HepG2 (cell line): ENCODE results near the gene PKNOX2. TPM values are rescaled to one million over a fixed set of nuclear protein-coding genes. Genes with fewer than 3 reads are reported as not detected.

Experiments
- ATAC-seq: fragments of 200-7000 bp; cut with Tn5 transposase; 3 replicates; pipeline ENCODE4 v1.9.1; 2020; ENCODE audit warnings: mild to moderate bottlenecking, moderate library complexity
- BruUV-seq: library from RNA; stranded (reverse); fragments of 400-500 nt; replicated peaks from 2 replicates; lab custom pipeline; 2021; lab: Mats Ljungman, UMichigan
- CTCF ChIA-PET: fragments of 300-600 bp; formaldehyde crosslinking; extraction: SDS; loops from one replicate; lab custom pipeline; 2021; ENCODE audit warnings: low total read pairs, inconsistent platforms, low intra/inter-chr PET ratio; lab: Yijun Ruan, JAX
- POLR2A ChIA-PET: fragments of 350-600 bp; sonication (Branson Sonifier 250); formaldehyde crosslinking; loops from one replicate; lab custom pipeline; 2020; ENCODE audit warnings: antibody characterized with exemption, inconsistent platforms; lab: Yijun Ruan, JAX
- DNase-seq: peaks from one replicate; pipeline ENCODE4 v3.0.0-alpha.2; 2015; ENCODE audit warnings: low spot score
- FAIRE-seq: peaks from 3 replicates; lab custom pipeline; 2011; peaks lifted over from hg19 to GRCh38; lab: Jason Lieb, UNC
- H2AFZ ChIP-seq: one replicate; pipeline ENCODE4 v1.6.1; 2011; ENCODE audit warnings: low read length, inconsistent platforms
- H3K27ac ChIP-seq: fragments of 300-600 bp; 3 replicates; pipeline ENCODE4 v1.8.0; 2011; ENCODE audit warnings: mixed run types, mild to moderate bottlenecking, mixed read lengths, low read length, inconsistent platforms; ENCODE audit not compliant: insufficient read depth; ENCODE audit errors: extremely low read length
- H3K27me3 ChIP-seq, 2 experiments: fragments of 200-600 bp in 1 of 2; 2 replicates in 1 of 2; 3 replicates in 1 of 2; pipeline versions ENCODE4 v1.6.0 to v1.8.0; 2011; ENCODE audit warnings: low read length in 2 of 2, mild to moderate bottlenecking in 2 of 2, moderate library complexity in 2 of 2, inconsistent platforms in 1 of 2; ENCODE audit not compliant: insufficient read depth in 2 of 2, control insufficient read depth in 1 of 2
- H3K36me3 ChIP-seq, 2 experiments: fragments of 200-600 bp in 1 of 2; replicated peaks in 1 of 2; 2 replicates in 1 of 2; 3 replicates in 1 of 2; pipeline versions ENCODE4 v1.5.1 to v1.8.0; 2011; ENCODE audit warnings: low read length in 2 of 2, inconsistent platforms in 1 of 2; ENCODE audit not compliant: insufficient read depth in 2 of 2, control insufficient read depth in 1 of 2
- H3K4me1 ChIP-seq: 2 replicates; pipeline ENCODE4 v1.5.1; 2012; ENCODE audit warnings: low read length, inconsistent platforms; ENCODE audit not compliant: insufficient read depth
- H3K4me2 ChIP-seq: 2 replicates; pipeline ENCODE4 v1.6.0; 2011; ENCODE audit warnings: low read depth, low read length, inconsistent platforms
- H3K4me3 ChIP-seq, 3 experiments: fragments of 200-600 bp in 1 of 3; sonication (generic), shearing (Covaris generic) in 1 of 3; replicated peaks in 1 of 3; 2 replicates each; pipeline ENCODE4 v1.5.1; 2011 to 2016; ENCODE audit warnings: low read length in 3 of 3, inconsistent platforms in 2 of 3, low read depth in 2 of 3, mild to moderate bottlenecking in 2 of 3, control low read depth in 1 of 3, mixed read lengths in 1 of 3; ENCODE audit not compliant: insufficient read depth in 1 of 3
- H3K79me2 ChIP-seq: one replicate; pipeline ENCODE4 v1.6.1; 2011; ENCODE audit warnings: low read length, inconsistent platforms; ENCODE audit not compliant: insufficient read depth
- H3K9ac ChIP-seq: 2 replicates; pipeline ENCODE4 v1.6.0; 2011; ENCODE audit warnings: mild to moderate bottlenecking, low read depth, low read length, inconsistent platforms; ENCODE audit not compliant: insufficient read depth
- H3K9me3 ChIP-seq: 2 replicates; pipeline ENCODE4 v1.5.1; 2012; ENCODE audit warnings: mild to moderate bottlenecking, low read length
- H4K20me1 ChIP-seq: 2 replicates; pipeline ENCODE4 v1.6.0; 2011; ENCODE audit warnings: inconsistent platforms, mild to moderate bottlenecking, low read length, moderate library complexity; ENCODE audit not compliant: insufficient read depth
- ADNP ChIP-seq: sonication (generic); formaldehyde crosslinking; IDR thresholded peaks from 2 replicates; pipeline ENCODE4 v1.4.0; 2020; ENCODE audit warnings: missing genetic modification reagents
- AGO2 ChIP-seq: fragments of 200-400 bp; formaldehyde crosslinking; optimal IDR thresholded peaks from 2 replicates; pipeline ENCODE3; 2017; ENCODE audit warnings: mild to moderate bottlenecking, low read depth, low read length, moderate library complexity
- BCL3 ChIP-seq: sonication (generic); formaldehyde crosslinking; IDR thresholded peaks from 2 replicates; pipeline ENCODE4 v1.5.1; 2020; ENCODE audit warnings: mild to moderate bottlenecking, missing genetic modification reagents, moderate library complexity
- CENPT ChIP-seq: sonication (generic); formaldehyde crosslinking; IDR thresholded peaks from 2 replicates; pipeline ENCODE4 v1.8.0; 2022; ENCODE audit warnings: low read depth, mild to moderate bottlenecking, moderate library complexity, missing genetic modification reagents
- GMEB1 ChIP-seq: sonication (generic); formaldehyde crosslinking; IDR thresholded peaks from 2 replicates; pipeline ENCODE4 v1.5.1; 2020; ENCODE audit warnings: missing genetic modification reagents, mild to moderate bottlenecking, borderline replicate concordance
- GTF3A ChIP-seq: sonication (generic); formaldehyde crosslinking; conservative IDR thresholded peaks from 2 replicates; pipeline ENCODE4 v1.4.0; 2020; ENCODE audit warnings: mild to moderate bottlenecking, missing genetic modification reagents
- HNRNPLL ChIP-seq: fragments of 200-400 bp; formaldehyde crosslinking; IDR thresholded peaks from 2 replicates; pipeline ENCODE4 v1.6.1; 2017; ENCODE audit warnings: mild to moderate bottlenecking, low read depth, low read length; ENCODE audit not compliant: poor library complexity, severe bottlenecking
- KLF9 ChIP-seq: IDR thresholded peaks from 2 replicates; pipeline ENCODE4 v1.6.1; 2016; ENCODE audit warnings: low read depth
- RELA ChIP-seq: sonication (generic); formaldehyde crosslinking; IDR thresholded peaks from 2 replicates; pipeline ENCODE4 v1.4.0; 2020; ENCODE audit warnings: missing genetic modification reagents
- TBX3 ChIP-seq: fragments of 450-650 bp; IDR thresholded peaks from 2 replicates; pipeline ENCODE4 v1.6.1; 2017; ENCODE audit warnings: antibody characterized with exemption, mild to moderate bottlenecking, inconsistent platforms, borderline replicate concordance
- YEATS4 ChIP-seq: sonication (generic); formaldehyde crosslinking; IDR thresholded peaks from 2 replicates; pipeline ENCODE4 v1.4.0; 2020; ENCODE audit warnings: missing genetic modification reagents, borderline replicate concordance
- ZBTB10 ChIP-seq: sonication (generic); formaldehyde crosslinking; IDR thresholded peaks from 2 replicates; pipeline ENCODE4 v1.4.0; 2020; ENCODE audit warnings: missing genetic modification reagents, borderline replicate concordance
- ZBTB39 ChIP-seq: sonication (generic); formaldehyde crosslinking; IDR thresholded peaks from 2 replicates; pipeline ENCODE4 v1.5.0; 2020; ENCODE audit warnings: missing genetic modification reagents
- ZNF264 ChIP-seq: sonication (generic); formaldehyde crosslinking; IDR thresholded peaks from 2 replicates; pipeline ENCODE4 v1.4.0; 2020; ENCODE audit warnings: missing genetic modification reagents
- ZNF766 ChIP-seq: sonication (generic); formaldehyde crosslinking; IDR thresholded peaks from 2 replicates; pipeline ENCODE4 v1.5.0; 2020; ENCODE audit warnings: missing genetic modification reagents, borderline replicate concordance
- ZNF816 ChIP-seq: sonication (generic); formaldehyde crosslinking; IDR thresholded peaks from 2 replicates; pipeline ENCODE4 v1.8.0; 2022; ENCODE audit warnings: missing genetic modification reagents, mild to moderate bottlenecking, borderline replicate concordance
- WGBS: methylation state at CpG from one replicate; pipeline ENCODE4 v1.1.6; 2017; ENCODE audit warnings: low lambda C conversion rate; 5-methylcytosine and 5-hydroxymethylcytosine counted together
- in situ Hi-C: cut with HindIII; loops from 2 replicates; pipeline ENCODE4 v1.10.0; 2017; ENCODE audit warnings: low pct_unique_long_range_greater_than_20kb; ENCODE audit not compliant: extremely low pct_ligation_motif_present
- intact Hi-C: fragments of 100-400 bp; cut with micrococcal nuclease; formaldehyde crosslinking; loops from one replicate; pipeline ENCODE4 v1.10.0; 2022; ENCODE audit not compliant: unreplicated experiment
- polyA plus RNA-seq, 8 experiments: library from polyadenylated mRNA; depleted of rRNA in 3 of 8; stranded (reverse) in 7 of 8; unstranded in 1 of 8; fragments of >200 nt; fragmentation: Illumina TruSeq in 4 of 8; extraction: Trizol in 4 of 8; gene quantifications; 2 replicates each; pipeline versions ENCODE4 v1.2.1 to v1.2.3, GENCODE V29; 2011 to 2016; ENCODE audit warnings: low read depth in 4 of 8, missing spikeins in 1 of 8, mixed read lengths in 1 of 8; ENCODE audit not compliant: insufficient read depth in 1 of 8
- total RNA-seq, 5 experiments: library from RNA; depleted of rRNA; stranded (reverse); fragments of >200 nt; fragmentation: Illumina TruSeq; extraction: Trizol; gene quantifications; 2 replicates each; pipeline ENCODE4 v1.2.3, GENCODE V29; 2016; ENCODE audit warnings: low read depth in 1 of 5

Gene PKNOX2
- total and polyA plus RNA-seq, 2 of the 13 experiments (the other 11 are each of a cell fraction or from before 2014, with no cell fraction given) = not detected

GRCh38 chr11:125465255-125465654 is 300.7 kb downstream of the PKNOX2 start:
- H3K27ac ChIP-seq = no peak overlapping the region
- no peaks in the 10 kb centered on the region for H3K36me3 ChIP-seq
- no peaks in the 10 kb centered on the region for H3K79me2 ChIP-seq
- no peak for FAIRE-seq
- 0 out of 5 replicates have a peak, but pooled peaks cover 0 to 4% of the 10 kb centered on the region in 2 experiments for H3K27me3 ChIP-seq
- H3K4me2 ChIP-seq = no peak overlapping the region
- TF ChIP-seq RELA (CRISPR knock-in tag) (no peak), TBX3 (no peak), GTF3A (CRISPR knock-in tag) (no peak), YEATS4 (no peak), BCL3 (no peak), HNRNPLL (no peak), GMEB1 (CRISPR knock-in tag) (no peak), ZNF264 (CRISPR knock-in tag) (no peak), ZBTB10 (CRISPR knock-in tag) (no peak), AGO2 (no peak), ADNP (CRISPR knock-in tag) (no peak), ZNF816 (CRISPR knock-in tag) (no peak), ZNF766 (CRISPR knock-in tag) (no peak), CENPT (CRISPR knock-in tag) (no peak), ZBTB39 (no peak), KLF9 (CRISPR knock-in tag) (no peak)
- no peak for DNase-seq
- H3K4me1 ChIP-seq = peaks cover 7% of the 10 kb centered on the region; the same call in 1 of the 2 replicates
- POLR2A ChIA-PET = no interaction called here
- no peak overlapping the region for H3K9ac ChIP-seq
- H2AFZ ChIP-seq = no peak overlapping the region
- WGBS = 39% methylated on average over 2 of the region's 2 CpGs
- ATAC-seq = no peak
- intact Hi-C loops = no loop called here
- no peaks in the 10 kb centered on the region for H3K9me3 ChIP-seq
- in situ Hi-C loops = no loop called here
- H4K20me1 ChIP-seq = no peaks in the 10 kb centered on the region
- no TSS peak for BruUV-seq
- H3K4me3 ChIP-seq = no peak overlapping the region
- CTCF ChIA-PET = no interaction called here
